Gastroesophageal sphincter (tissue), 4 donors: ENCODE data around the gene CDH4. TPM values are rescaled to one million over a fixed set of nuclear protein-coding genes. Genes with fewer than 3 reads are reported as not detected.

Experiments
- ATAC-seq: fragments of 150-250 bp; one replicate; pipeline ENCODE4 v1.9.1; 2016; ENCODE audit warnings: mild to moderate bottlenecking, moderate library complexity
- H3K27ac ChIP-seq, 4 donors: fragments of 200-600 bp; sonication (generic) in 3 of 4; 1 replicate in 3 of 4; 2 replicates in 1 of 4; pipeline ENCODE4 v1.5.1; 2016 to 2019
- H3K27me3 ChIP-seq: fragments of 200-600 bp; sonication (generic); one replicate; pipeline ENCODE4 v1.5.1; 2019
- H3K36me3 ChIP-seq, 2 donors: fragments of 200-600 bp; sonication (generic); one replicate each; pipeline ENCODE4 v1.5.1; 2019; ENCODE audit warnings: control low read depth in 1 of 2
- H3K4me1 ChIP-seq, 3 donors: fragments of 200-600 bp; sonication (generic); 1 replicate in 2 of 3; 2 replicates in 1 of 3; pipeline ENCODE4 v1.5.1; 2016 to 2019; ENCODE audit warnings: control low read depth in 2 of 3
- H3K4me3 ChIP-seq, 2 donors: fragments of 200-600 bp; sonication (generic); one replicate each; pipeline ENCODE4 v1.5.1; 2019; ENCODE audit warnings: mild to moderate bottlenecking in 1 of 2, moderate library complexity in 1 of 2
- H3K9me3 ChIP-seq, 3 donors: fragments of 200-600 bp; sonication (generic); one replicate each; pipeline ENCODE4 v1.5.1; 2017 to 2019; ENCODE audit warnings: control low read depth in 2 of 3
- CTCF ChIP-seq, 4 experiments: fragments of 200-600 bp in 2 of 4; fragments of 450-650 bp in 2 of 4; sonication (generic) in 1 of 4; IDR thresholded peaks; one replicate each; pipeline ENCODE4 v1.5.1; 2017 to 2019; ENCODE audit warnings: antibody characterized with exemption in 4 of 4, mild to moderate bottlenecking in 2 of 4, moderate library complexity in 2 of 4
- EP300 ChIP-seq: sonication (generic); formaldehyde crosslinking; IDR thresholded peaks from one replicate; pipeline ENCODE4 v1.6.1; 2017; ENCODE audit warnings: antibody characterized with exemption, mild to moderate bottlenecking
- POLR2A ChIP-seq, 2 donors: fragments of 450-650 bp; IDR thresholded peaks; one replicate each; pipeline ENCODE4 v1.6.1; 2017; ENCODE audit warnings: antibody characterized with exemption in 2 of 2, mild to moderate bottlenecking in 2 of 2, moderate library complexity in 1 of 2
- POLR2AphosphoS5 ChIP-seq: sonication (generic); formaldehyde crosslinking; IDR thresholded peaks from one replicate; pipeline ENCODE4 v1.6.1; 2017; ENCODE audit warnings: antibody characterized with exemption
- WGBS, 2 donors: methylation state at CpG; one replicate each; pipeline ENCODE4 v1.1.5; 2018; ENCODE audit warnings: low coverage in 1 of 2; 5-methylcytosine and 5-hydroxymethylcytosine counted together
- total RNA-seq, 4 donors: library from RNA; depleted of rRNA; stranded (reverse); fragments of >200 nt; gene quantifications; one replicate each; pipeline ENCODE4 v1.1.0, GENCODE V29; 2016

CDH4 gene
- total RNA-seq, 4 donors from 2014 or later = under 0.01 to 1.5 (median 0.42) TPM; not detected in 1

- Histone ChIP-seq H3K27me3 (peaks cover 50% of the 10 kb centered on the region), H3K4me1 (no peaks in the 10 kb centered on the region), H3K4me3 (no peak overlapping the region), H3K27ac (no peak overlapping the region), H3K9me3 (peaks cover 0 to 33% (median 0%) of the 10 kb centered on the region in 3 donors), H3K36me3 (no peaks in the 10 kb centered on the region)
- no peak for TF ChIP-seq EP300
- no peak for TF ChIP-seq POLR2AphosphoS5
- TF ChIP-seq CTCF (IDR thresholded peaks at IDR 0.05) = no peak
- no peak for TF ChIP-seq POLR2A (IDR thresholded peaks at IDR 0.05)
- WGBS, 2 donors = 7 to 35% methylated on average over 6 to 11 of the region's 21 CpGs
- no peak for ATAC-seq
These were observed 356.4 kb downstream of the CDH4 start for GRCh38 chr20:61608275-61609085.

GRCh38 chr20:61609461-61609860, 357.4 kb downstream of the CDH4 start:
- TF ChIP-seq POLR2A (IDR thresholded peaks at IDR 0.05) = no peak
- TF ChIP-seq EP300 = no peak
- no peak for TF ChIP-seq POLR2AphosphoS5
- no peak for TF ChIP-seq CTCF (IDR thresholded peaks at IDR 0.05)
- H3K4me3 ChIP-seq = no peak overlapping the region
- H3K4me1 ChIP-seq = no peaks in the 10 kb centered on the region
- H3K9me3 ChIP-seq = peaks cover 0 to 24% (median 0%) of the 10 kb centered on the region in 3 donors
- no peak for ATAC-seq
- H3K27ac ChIP-seq = no peak overlapping the region
- peaks cover 51% of the 10 kb centered on the region for H3K27me3 ChIP-seq
- no peaks in the 10 kb centered on the region for H3K36me3 ChIP-seq
- 56 to 81% methylated on average over 2 to 5 of the region's 9 CpGs for WGBS, 2 donors

- no peaks in the 10 kb centered on the region for H3K36me3 ChIP-seq
- H3K27me3 ChIP-seq = peaks cover 61% of the 10 kb centered on the region
- no peak overlapping the region for H3K4me3 ChIP-seq
- WGBS, 2 donors = 45 to 74% methylated on average over 2 to 5 of the region's 13 CpGs
- no peaks in the 10 kb centered on the region for H3K4me1 ChIP-seq
- no peak for ATAC-seq
- H3K9me3 ChIP-seq = peaks cover 0 to 19% (median 0%) of the 10 kb centered on the region in 3 donors
- H3K27ac ChIP-seq = no peak overlapping the region
- TF ChIP-seq POLR2AphosphoS5 = no peak
- no peak for TF ChIP-seq POLR2A (IDR thresholded peaks at IDR 0.05)
- TF ChIP-seq EP300 = no peak
- no peak for TF ChIP-seq CTCF (IDR thresholded peaks at IDR 0.05)
These were observed 359.5 kb downstream of the CDH4 start for GRCh38 chr20:61611401-61612180.

GRCh38 chr20:61613917-61614705, 362.1 kb downstream of the CDH4 start:
- H3K9me3 ChIP-seq = peaks cover 0 to 19% (median 0%) of the 10 kb centered on the region in 3 donors
- H3K36me3 ChIP-seq = no peaks in the 10 kb centered on the region
- H3K4me3 ChIP-seq = no peak overlapping the region
- WGBS, 2 donors = 42 to 65% methylated on average over 6 to 13 of the region's 13 CpGs
- no peak overlapping the region for H3K27ac ChIP-seq
- peaks cover 76% of the 10 kb centered on the region for H3K27me3 ChIP-seq
- no peak for ATAC-seq
- TF ChIP-seq POLR2AphosphoS5 = no peak
- no peak for TF ChIP-seq EP300
- TF ChIP-seq CTCF (IDR thresholded peaks at IDR 0.05) = no peak
- no peak for TF ChIP-seq POLR2A (IDR thresholded peaks at IDR 0.05)
- no peaks in the 10 kb centered on the region for H3K4me1 ChIP-seq
